K562 (cell line): Measurements from ENCODE around the gene MKRN3. TPM values are rescaled to one million over a fixed set of nuclear protein-coding genes. Genes with fewer than 3 reads are reported as not detected.
A peak's percentile ranks its signal among the peaks of the same experiment; 100 is the strongest.

Experiments used
- ATAC-seq: fragments of 200-7000 bp; cut with Tn5 transposase; 3 replicates; pipeline ENCODE4 v1.9.1; 2020; ENCODE audit warnings: moderate library complexity
- BruUV-seq: library from RNA; stranded (reverse); fragments of 400-500 nt; replicated peaks from 2 replicates; lab custom pipeline; 2021; lab: Mats Ljungman, UMichigan
- CTCF ChIA-PET: fragments of 300-600 bp; formaldehyde crosslinking; extraction: SDS; loops from one replicate; lab custom pipeline; 2021; ENCODE audit warnings: low intra/inter-chr PET ratio; lab: Yijun Ruan, JAX
- POLR2A ChIA-PET: fragments of 300-600, 350-650 bp; sonication (Branson Sonifier 250); formaldehyde crosslinking; extraction: SDS; loops from one replicate; lab custom pipeline; 2021; ENCODE audit warnings: antibody characterized with exemption, inconsistent platforms; lab: Yijun Ruan, JAX
- DNase-seq, 4 experiments: peaks; one replicate each; pipeline versions ENCODE4 v3.0.0 to v3.0.0-alpha.2; 2011 to 2018; ENCODE audit warnings: low spot score in 3 of 4, mixed read lengths in 3 of 4; ENCODE audit errors: extremely low read depth in 1 of 4
- FAIRE-seq: peaks from 2 replicates; lab custom pipeline; 2011; peaks lifted over from hg19 to GRCh38; lab: Jason Lieb, UNC
- H2AFZ ChIP-seq: 2 replicates; pipeline ENCODE4 v1.6.0; 2011; ENCODE audit warnings: low read depth, low read length, control low read depth, inconsistent platforms
- H3K27ac ChIP-seq: fragments of 200-600 bp; 3 replicates; pipeline ENCODE4 v1.8.0; 2011; ENCODE audit warnings: low read depth, mild to moderate bottlenecking, control low read depth, inconsistent platforms, low read length, moderate library complexity, mixed read lengths; ENCODE audit errors: extremely low read depth
- H3K27me3 ChIP-seq, 2 experiments: fragments of 300-600 bp in 1 of 2; 2 replicates in 1 of 2; 3 replicates in 1 of 2; pipeline versions ENCODE4 v1.6.0 to v1.8.0; 2011; ENCODE audit warnings: inconsistent platforms in 2 of 2, low read length in 2 of 2, mild to moderate bottlenecking in 1 of 2, mixed read lengths in 1 of 2, moderate library complexity in 1 of 2; ENCODE audit not compliant: control insufficient read depth in 2 of 2, insufficient read depth in 2 of 2
- H3K36me3 ChIP-seq: fragments of 300-600 bp; 3 replicates; pipeline ENCODE4 v1.8.0; 2011; ENCODE audit warnings: mild to moderate bottlenecking, low read length, inconsistent platforms; ENCODE audit not compliant: control insufficient read depth, insufficient read depth
- H3K4me1 ChIP-seq, 2 experiments: fragments of 200-600 bp in 1 of 2; replicated peaks in 1 of 2; 2 replicates in 1 of 2; 3 replicates in 1 of 2; pipeline versions ENCODE4 v1.5.1 to v1.8.0; 2011; ENCODE audit warnings: inconsistent platforms in 2 of 2, low read length in 2 of 2, mild to moderate bottlenecking in 1 of 2, mixed read lengths in 1 of 2, moderate library complexity in 1 of 2; ENCODE audit not compliant: control insufficient read depth in 2 of 2, insufficient read depth in 2 of 2
- H3K4me2 ChIP-seq: 2 replicates; pipeline ENCODE4 v1.6.1; 2011; ENCODE audit warnings: low read length, control low read depth, inconsistent platforms, mixed read lengths; ENCODE audit not compliant: insufficient read depth
- H3K4me3 ChIP-seq: fragments of 200-600 bp; sonication (generic), shearing (Covaris generic); 2 replicates; pipeline ENCODE4 v1.5.1; 2016; ENCODE audit warnings: control low read depth, inconsistent platforms
- H3K79me2 ChIP-seq: fragments of 200-600 bp; 3 replicates; pipeline ENCODE4 v1.8.0; 2011; ENCODE audit warnings: low read length, inconsistent platforms; ENCODE audit not compliant: control insufficient read depth, insufficient read depth
- H3K9ac ChIP-seq, 2 experiments: 2 replicates each; pipeline versions ENCODE4 v1.6.0 to v1.6.1; 2011; ENCODE audit warnings: low read depth in 2 of 2, low read length in 2 of 2, control low read depth in 1 of 2, inconsistent platforms in 1 of 2, mild to moderate bottlenecking in 1 of 2, mixed read lengths in 1 of 2; ENCODE audit not compliant: insufficient read depth in 1 of 2
- H3K9me1 ChIP-seq: one replicate; pipeline ENCODE4 v1.6.0; 2011; ENCODE audit warnings: inconsistent platforms, mild to moderate bottlenecking, low read length, moderate library complexity; ENCODE audit not compliant: control insufficient read depth, insufficient read depth
- H3K9me3 ChIP-seq: replicated peaks from 2 replicates; pipeline ENCODE4 v1.5.1; 2011; ENCODE audit warnings: low read depth, low read length, inconsistent platforms; ENCODE audit not compliant: control insufficient read depth, insufficient read depth
- H4K20me1 ChIP-seq: replicated peaks from 2 replicates; pipeline ENCODE4 v1.6.1; 2011; ENCODE audit warnings: low read length, inconsistent platforms, mixed read lengths; ENCODE audit not compliant: control insufficient read depth, insufficient read depth
- BCL6 ChIP-seq: fragments of 250-450 bp; sonication (Bioruptor Pico); IDR thresholded peaks from 2 replicates; pipeline ENCODE4 v1.4.0; 2020
- BHLHE40 ChIP-seq: IDR thresholded peaks from 2 replicates; pipeline ENCODE4 v1.6.1; 2011; ENCODE audit warnings: low read length, improper control_type of control experiment
- CCNT2 ChIP-seq: IDR thresholded peaks from 2 replicates; pipeline ENCODE4 v1.6.1; 2011; ENCODE audit warnings: borderline replicate concordance, low read depth, mild to moderate bottlenecking, moderate library complexity, mixed read lengths, low read length; ENCODE audit not compliant: insufficient read length; ENCODE audit errors: extremely low read depth
- ELF2 ChIP-seq: fragments of 250-450 bp; sonication (Bioruptor Pico); IDR thresholded peaks from 2 replicates; pipeline ENCODE4 v1.5.0; 2021; ENCODE audit warnings: mild to moderate bottlenecking
- ELF4 ChIP-seq: fragments of 450-650 bp; formaldehyde crosslinking; IDR thresholded peaks from 2 replicates; pipeline ENCODE4 v1.4.0; 2022; ENCODE audit warnings: missing genetic modification characterization
- ETV6 ChIP-seq, 3 experiments: fragments of 150-350 bp in 1 of 3; sonication (generic) in 1 of 3; formaldehyde crosslinking in 1 of 3; IDR thresholded peaks; 2 replicates each; pipeline versions ENCODE4 v1.6.1 to v1.8.0; 2014 to 2022; ENCODE audit warnings: borderline replicate concordance in 2 of 3, low read depth in 2 of 3, antibody characterized with exemption in 1 of 3, low read length in 1 of 3, mild to moderate bottlenecking in 1 of 3, missing genetic modification reagents in 1 of 3
- FOS ChIP-seq: IDR thresholded peaks from 3 replicates; pipeline ENCODE4 v1.6.1; 2011; ENCODE audit not compliant: insufficient read length; ENCODE audit errors: extremely low read depth
- GATAD2A ChIP-seq: fragments of 450-650 bp; IDR thresholded peaks from 2 replicates; pipeline ENCODE4 v1.6.1; 2017
- HDGF ChIP-seq: fragments of 450-650 bp; IDR thresholded peaks from 2 replicates; pipeline ENCODE4 v1.6.1; 2016
- IFI16 ChIP-seq: fragments of 250-450 bp; sonication (Bioruptor Pico); IDR thresholded peaks from 2 replicates; pipeline ENCODE4 v2.1.2; 2022; ENCODE audit warnings: mild to moderate bottlenecking, inconsistent platforms
- IRF1 ChIP-seq: sonication (generic); formaldehyde crosslinking; IDR thresholded peaks from 2 replicates; pipeline ENCODE4 v1.8.0; 2022; ENCODE audit warnings: missing genetic modification reagents, mild to moderate bottlenecking, borderline replicate concordance
- KDM2B ChIP-seq: fragments of 250-450 bp; sonication (Bioruptor Pico); IDR thresholded peaks from 2 replicates; pipeline ENCODE4 v1.8.0; 2021; ENCODE audit warnings: mild to moderate bottlenecking, moderate library complexity
- NBN ChIP-seq: fragments of 450-650 bp; IDR thresholded peaks from 2 replicates; pipeline ENCODE4 v1.6.1; 2016; ENCODE audit warnings: low read depth, mild to moderate bottlenecking
- NCOR1 ChIP-seq: fragments of 450-650 bp; IDR thresholded peaks from 2 replicates; pipeline ENCODE4 v1.6.1; 2016; ENCODE audit warnings: mild to moderate bottlenecking, moderate library complexity
- NRF1 ChIP-seq, 2 experiments: fragments of 450-650 bp; IDR thresholded peaks in 1 of 2; conservative IDR thresholded peaks in 1 of 2; 2 replicates each; pipeline ENCODE4 v1.6.1; 2014; ENCODE audit warnings: mild to moderate bottlenecking in 2 of 2
- PKNOX1 ChIP-seq: fragments of 450-650 bp; IDR thresholded peaks from 2 replicates; pipeline ENCODE4 v1.6.1; 2016
- PML ChIP-seq: IDR thresholded peaks from 2 replicates; pipeline ENCODE4 v1.6.1; 2012; ENCODE audit warnings: low read length, inconsistent platforms
- RFX1 ChIP-seq: fragments of 450-650 bp; IDR thresholded peaks from 2 replicates; pipeline ENCODE4 v1.6.1; 2016; ENCODE audit warnings: mild to moderate bottlenecking, moderate library complexity
- TCF3 ChIP-seq: sonication (generic); formaldehyde crosslinking; IDR thresholded peaks from 2 replicates; pipeline ENCODE4 v1.4.0; 2020; ENCODE audit warnings: mild to moderate bottlenecking, missing genetic modification reagents
- ZNF140 ChIP-seq: fragments of 250-450 bp; sonication (Bioruptor Pico); IDR thresholded peaks from 2 replicates; pipeline ENCODE4 v1.8.0; 2021; ENCODE audit warnings: moderate library complexity, mild to moderate bottlenecking, inconsistent platforms
- ZNF232 ChIP-seq: sonication (generic); formaldehyde crosslinking; IDR thresholded peaks from 2 replicates; pipeline ENCODE4 v1.8.0; 2022; ENCODE audit warnings: mild to moderate bottlenecking, missing genetic modification reagents
- WGBS: fragments of 100-300 bp; shearing (Covaris generic); methylation state at CpG from one replicate; pipeline ENCODE4 v1.1.6; 2016; ENCODE audit warnings: low coverage, mixed read lengths; ENCODE audit not compliant: insufficient coverage; ENCODE audit errors: missing lambda C conversion rate; 5-methylcytosine and 5-hydroxymethylcytosine counted together
- in situ Hi-C: fragments of 300-500 bp; cut with MboI; formaldehyde crosslinking; loops from 4 replicates; pipeline ENCODE4 v1.15.0; 2018; ENCODE audit warnings: inconsistent platforms, mixed read lengths
- intact Hi-C: fragments of 100-400 bp; cut with micrococcal nuclease; formaldehyde crosslinking; loops from 2 replicates; pipeline ENCODE4 v1.14.2; 2022
- polyA plus RNA-seq, 8 experiments: library from polyadenylated mRNA; depleted of rRNA in 4 of 8; stranded (reverse) in 5 of 8; unstranded in 3 of 8; fragments of >200 nt; fragmentation: Nextera tagmentation in 2 of 8; fragmentation: Illumina TruSeq in 1 of 8; extraction: Ambion mirVana in 2 of 8; extraction: Trizol in 1 of 8; gene quantifications; 2 replicates each; pipeline versions ENCODE4 v1.2.1 to v1.2.3, GENCODE V29; 2011 to 2014; ENCODE audit warnings: inconsistent platforms in 1 of 8, missing spikeins in 1 of 8
- total RNA-seq, 7 experiments: library from RNA; depleted of rRNA in 6 of 7; stranded (reverse); fragments of >200 nt in 6 of 7; fragmentation: Illumina TruSeq in 2 of 7; extraction: Trizol in 2 of 7; gene quantifications; 2 replicates each; pipeline versions ENCODE4 v1.2.1 to v1.2.3, GENCODE V29; 2011 to 2021; ENCODE audit warnings: low replicate concordance in 1 of 7
- TF ChIP-seq, protein P1 (sequence below): fragments of 250-450 bp; sonication (Bioruptor Pico); IDR thresholded peaks from 2 replicates; pipeline ENCODE4 v1.4.0; 2020; ENCODE audit warnings: mild to moderate bottlenecking, moderate library complexity, borderline replicate concordance

Gene MKRN3
- total and polyA plus RNA-seq, 9 of the 15 experiments (the other 6 are each of a cell fraction or from before 2014, with no cell fraction given), result 6.5 to 33.4 (median 25.1) TPM

DNA sequence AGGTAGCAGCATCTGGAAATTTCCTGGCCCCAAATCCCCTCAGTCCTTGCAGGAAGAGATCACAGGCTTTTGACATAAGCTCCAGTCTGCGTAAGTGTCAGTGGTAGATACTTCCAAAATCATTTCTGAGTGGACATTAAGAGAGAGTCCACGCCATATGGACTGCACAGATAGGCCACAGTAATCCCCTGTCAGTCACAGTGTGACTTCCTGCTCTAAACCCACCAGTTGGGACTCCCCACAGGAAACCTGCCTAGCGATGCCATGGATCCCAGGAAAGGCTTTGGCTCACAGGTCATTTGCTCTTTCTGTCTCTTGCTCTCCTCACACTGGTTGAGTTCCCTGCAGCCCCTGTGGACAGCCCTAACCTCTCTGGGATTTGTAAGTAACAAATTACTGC, 28.8 kb upstream of the MKRN3 start:
- Histone ChIP-seq H2AFZ (no peak overlapping the region), H3K9me1 (no peaks in the 10 kb centered on the region), H3K4me2 (no peak overlapping the region), H3K27me3 (peaks cover 0 to 3% of the 10 kb centered on the region in 2 experiments; a peak in 1 of 5 replicates), H3K79me2 (no peaks in the 10 kb centered on the region), H3K4me3 (no peak overlapping the region), H3K9me3 (no peaks in the 10 kb centered on the region), H3K36me3 (no peaks in the 10 kb centered on the region), H3K9ac (no peak overlapping the region), H4K20me1 (no peaks in the 10 kb centered on the region; the same call in 1 of the 2 replicates), H3K27ac (no peak overlapping the region), H3K4me1 (no peaks in the 10 kb centered on the region)
- in situ Hi-C loops (no loop called here), intact Hi-C loops (no loop called here)
- POLR2A ChIA-PET, result interaction anchor here (0.8 kb wide), 2 partner anchors 19 to 153 kb away, joined by 3 to 4 read pairs; no protein-coding TSS in a partner anchor
- FAIRE-seq, result no peak
- ATAC-seq, result no peak; the same call in 2 of the 3 replicates
- DNase-seq, result no peak
- WGBS, result 3% methylated on average over 3 of the region's 3 CpGs
- no TSS peak for BruUV-seq
- CTCF ChIA-PET, result no interaction called here
- TF ChIP-seq RFX1 (no peak), KDM2B (CRISPR knock-in tag) (no peak), ELF2 (CRISPR knock-in tag) (no peak), NBN (no peak), NRF1 (conservative IDR thresholded peaks at IDR 0.05 in 1 of 2, IDR thresholded peaks at IDR 0.05 in 1 of 2) (no peak), IRF1 (no peak), TCF3 (CRISPR knock-in tag) (0 out of 2 replicates have a peak, but pooled peaks have one; percentile 24), FOS (no peak), ELF4 (no peak), BHLHE40 (no peak), ETV6 (IDR thresholded peaks at IDR 0.05; ENCODE audit: borderline replicate concordance in 1 of 2, low read depth in 2 of 2, low read length in 1 of 2) (no peak), ETV6 (CRISPR knock-in tag; IDR thresholded peaks at IDR 0.05; ENCODE audit: borderline replicate concordance) (no peak), HDGF (no peak), PKNOX1 (peak; percentile 75), BCL6 (no peak), IFI16 (CRISPR knock-in tag) (no peak), ZNF232 (no peak), NCOR1 (no peak), GATAD2A (no peak), ZNF140 (no peak), PML (no peak), CCNT2 (no peak)
- TF ChIP-seq, protein P1, sequence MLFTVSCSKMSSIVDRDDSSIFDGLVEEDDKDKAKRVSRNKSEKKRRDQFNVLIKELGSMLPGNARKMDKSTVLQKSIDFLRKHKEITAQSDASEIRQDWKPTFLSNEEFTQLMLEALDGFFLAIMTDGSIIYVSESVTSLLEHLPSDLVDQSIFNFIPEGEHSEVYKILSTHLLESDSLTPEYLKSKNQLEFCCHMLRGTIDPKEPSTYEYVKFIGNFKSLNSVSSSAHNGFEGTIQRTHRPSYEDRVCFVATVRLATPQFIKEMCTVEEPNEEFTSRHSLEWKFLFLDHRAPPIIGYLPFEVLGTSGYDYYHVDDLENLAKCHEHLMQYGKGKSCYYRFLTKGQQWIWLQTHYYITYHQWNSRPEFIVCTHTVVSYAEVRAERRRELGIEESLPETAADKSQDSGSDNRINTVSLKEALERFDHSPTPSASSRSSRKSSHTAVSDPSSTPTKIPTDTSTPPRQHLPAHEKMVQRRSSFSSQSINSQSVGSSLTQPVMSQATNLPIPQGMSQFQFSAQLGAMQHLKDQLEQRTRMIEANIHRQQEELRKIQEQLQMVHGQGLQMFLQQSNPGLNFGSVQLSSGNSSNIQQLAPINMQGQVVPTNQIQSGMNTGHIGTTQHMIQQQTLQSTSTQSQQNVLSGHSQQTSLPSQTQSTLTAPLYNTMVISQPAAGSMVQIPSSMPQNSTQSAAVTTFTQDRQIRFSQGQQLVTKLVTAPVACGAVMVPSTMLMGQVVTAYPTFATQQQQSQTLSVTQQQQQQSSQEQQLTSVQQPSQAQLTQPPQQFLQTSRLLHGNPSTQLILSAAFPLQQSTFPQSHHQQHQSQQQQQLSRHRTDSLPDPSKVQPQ, result no peak
